NT2/D1 (cell line): ENCODE measurements around the gene TSNAXIP1.

Source experiments
- SUZ12 ChIP-seq: IDR thresholded peaks from 2 replicates; pipeline ENCODE4 v1.6.1; 2011; ENCODE audit not compliant: insufficient read length, insufficient read depth; ENCODE audit errors: extremely low read depth
- YY1 ChIP-seq: IDR thresholded peaks from 2 replicates; pipeline ENCODE4 v1.6.1; 2011; ENCODE audit not compliant: insufficient read length, insufficient read depth
- ZNF274 ChIP-seq: IDR thresholded peaks from 2 replicates; pipeline ENCODE4 v1.6.1; 2011; ENCODE audit warnings: mild to moderate bottlenecking, low read depth, low read length

GRCh38 chr16:67811899-67812298 lies 5.2 kb downstream of the TSNAXIP1 start:
- TF ChIP-seq ZNF274 = no peak
- no peak for TF ChIP-seq SUZ12
- TF ChIP-seq YY1 = no peak
